GM06990 (cell line): ENCODE measurements around the gene ARHGEF6.
"Not testable (repeated sequence)": the region's sequence is repeated elsewhere in the genome, so short reads cannot be mapped to it uniquely, and the experiment has no call there.

Experiments
- DNase-seq: peaks from one replicate; pipeline ENCODE4 v3.0.0-alpha.2; 2011; ENCODE audit not compliant: insufficient read length; ENCODE audit errors: extremely low read depth
- H3K27me3 ChIP-seq: replicated peaks from 2 replicates; pipeline ENCODE4 v1.6.0; 2011; ENCODE audit warnings: low read length; ENCODE audit not compliant: control insufficient read depth, insufficient read depth
- H3K36me3 ChIP-seq: 2 replicates; pipeline ENCODE4 v1.5.1; 2011; ENCODE audit warnings: low read length; ENCODE audit not compliant: control insufficient read depth, insufficient read depth
- H3K4me3 ChIP-seq: replicated peaks from 2 replicates; pipeline ENCODE4 v1.5.1; 2011; ENCODE audit warnings: low read depth, mild to moderate bottlenecking, control low read depth, low read length
- TF ChIP-seq, protein P1 (sequence below): IDR thresholded peaks from 2 replicates; pipeline ENCODE4 v1.5.1; 2011; ENCODE audit warnings: low read length, control low read depth, mild to moderate bottlenecking, inconsistent platforms; ENCODE audit not compliant: insufficient read depth, poor library complexity, severe bottlenecking

The ARHGEF6 gene

GRCh38 chrX:136823175-136823574, 42.4 kb upstream of the ARHGEF6 start:
- Histone ChIP-seq H3K27me3 (no peaks in the 10 kb centered on the region), H3K4me3 (no peak overlapping the region), H3K36me3 (no peaks in the 10 kb centered on the region)
- TF ChIP-seq, protein P1, sequence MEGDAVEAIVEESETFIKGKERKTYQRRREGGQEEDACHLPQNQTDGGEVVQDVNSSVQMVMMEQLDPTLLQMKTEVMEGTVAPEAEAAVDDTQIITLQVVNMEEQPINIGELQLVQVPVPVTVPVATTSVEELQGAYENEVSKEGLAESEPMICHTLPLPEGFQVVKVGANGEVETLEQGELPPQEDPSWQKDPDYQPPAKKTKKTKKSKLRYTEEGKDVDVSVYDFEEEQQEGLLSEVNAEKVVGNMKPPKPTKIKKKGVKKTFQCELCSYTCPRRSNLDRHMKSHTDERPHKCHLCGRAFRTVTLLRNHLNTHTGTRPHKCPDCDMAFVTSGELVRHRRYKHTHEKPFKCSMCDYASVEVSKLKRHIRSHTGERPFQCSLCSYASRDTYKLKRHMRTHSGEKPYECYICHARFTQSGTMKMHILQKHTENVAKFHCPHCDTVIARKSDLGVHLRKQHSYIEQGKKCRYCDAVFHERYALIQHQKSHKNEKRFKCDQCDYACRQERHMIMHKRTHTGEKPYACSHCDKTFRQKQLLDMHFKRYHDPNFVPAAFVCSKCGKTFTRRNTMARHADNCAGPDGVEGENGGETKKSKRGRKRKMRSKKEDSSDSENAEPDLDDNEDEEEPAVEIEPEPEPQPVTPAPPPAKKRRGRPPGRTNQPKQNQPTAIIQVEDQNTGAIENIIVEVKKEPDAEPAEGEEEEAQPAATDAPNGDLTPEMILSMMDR = no peak
- DNase-seq = no peak

DNA sequence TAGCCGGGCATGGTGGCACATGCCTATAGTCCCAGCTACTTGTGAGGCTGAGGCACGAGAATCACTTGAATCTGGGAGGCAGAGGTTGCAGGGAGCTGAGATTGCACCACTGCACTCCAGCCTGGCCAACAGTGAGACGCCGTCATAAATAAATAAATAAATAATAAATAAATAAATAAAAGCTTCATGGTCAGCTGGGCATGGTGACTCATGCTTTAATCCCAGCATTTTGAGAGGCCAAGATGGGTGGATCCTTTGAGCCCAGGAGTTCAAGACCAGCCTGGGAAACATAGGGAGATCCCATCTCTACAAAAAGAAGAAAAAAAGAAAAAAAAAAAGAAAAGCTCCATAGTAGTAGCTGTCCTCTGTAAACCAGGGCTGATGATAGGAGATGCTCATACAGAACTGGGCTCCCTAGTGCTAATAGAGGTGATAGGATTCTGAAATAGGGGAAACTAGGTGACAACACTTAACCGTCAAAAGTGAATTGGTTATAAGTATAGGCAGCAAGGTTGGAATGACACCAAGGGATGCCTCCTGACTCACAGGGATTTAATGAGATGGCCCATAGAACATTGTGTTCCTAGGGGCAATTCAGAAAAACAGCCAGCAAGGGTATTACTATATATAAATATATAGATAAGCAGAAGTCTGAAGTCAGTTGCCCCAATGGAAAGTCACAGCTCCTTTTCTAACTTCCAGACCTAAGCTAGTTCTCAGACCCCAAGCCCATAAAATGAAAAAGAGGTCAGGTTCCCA, 41.8 kb upstream of the ARHGEF6 start:
- Histone ChIP-seq H3K36me3 (no peaks in the 10 kb centered on the region), H3K27me3 (no peaks in the 10 kb centered on the region), H3K4me3 (no peak overlapping the region)
- TF ChIP-seq, protein P1 = no peak
- no peak for DNase-seq

DNA sequence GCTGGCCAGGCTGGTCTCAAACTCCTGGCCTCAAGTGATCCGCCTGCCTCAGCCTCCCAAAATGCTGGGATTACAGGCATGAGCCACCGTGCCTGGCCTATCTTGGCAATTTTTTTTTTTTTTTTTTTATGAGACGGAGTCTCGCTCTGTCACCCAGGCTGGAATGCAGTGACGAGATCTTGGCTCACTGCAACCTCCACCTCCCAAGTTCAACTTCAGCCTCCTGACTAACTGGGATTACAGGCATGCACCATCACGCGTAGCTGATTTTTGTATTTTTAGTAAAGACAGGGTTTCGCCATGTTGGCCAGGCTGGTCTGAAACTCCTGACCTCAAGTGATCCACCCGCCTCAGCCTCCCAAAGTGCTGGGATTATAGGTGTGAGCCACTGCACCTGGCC, 39.0 kb upstream of the ARHGEF6 start:
- not testable (repeated sequence) for DNase-seq, H3K27me3 ChIP-seq, H3K4me3 ChIP-seq

DNA sequence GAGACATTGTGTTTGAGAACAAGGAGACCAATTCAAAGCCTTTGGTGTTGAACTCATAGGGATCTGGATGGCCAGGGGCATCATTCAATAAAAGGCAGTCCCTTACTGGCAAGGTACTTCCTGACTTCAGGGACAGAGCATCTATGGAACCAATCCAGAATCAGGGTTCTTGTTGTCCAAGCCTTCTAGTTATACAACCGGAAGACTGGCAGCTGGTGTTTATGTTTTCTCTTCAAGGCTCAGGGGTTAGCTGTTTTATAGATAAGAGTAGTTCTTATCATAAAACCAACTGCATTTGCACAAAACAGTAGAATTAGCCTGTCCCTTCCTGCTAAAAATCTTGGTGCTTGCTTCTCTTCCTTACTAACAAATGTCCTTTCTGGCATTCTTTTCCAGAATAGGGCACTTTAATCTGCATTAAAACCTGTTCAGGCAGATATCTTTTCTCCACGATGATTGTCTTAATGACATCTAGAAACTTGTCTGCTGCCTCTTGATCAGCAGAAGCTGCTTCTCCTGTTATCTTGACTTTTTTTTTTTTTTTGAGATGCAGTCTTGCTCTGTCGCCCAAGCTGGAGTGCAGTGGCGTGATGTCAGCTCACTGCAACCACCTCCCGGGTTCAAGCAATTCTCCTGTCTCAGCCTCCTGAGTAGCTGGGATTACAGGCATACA, 38.4 kb upstream of the ARHGEF6 start:
- TF ChIP-seq, protein P1 = no peak
- H3K27me3 ChIP-seq = no peaks in the 10 kb centered on the region
- no peak for DNase-seq
- no peak overlapping the region for H3K4me3 ChIP-seq
- H3K36me3 ChIP-seq = no peaks in the 10 kb centered on the region

More for the DNA sequence above, 39.0 kb upstream of the ARHGEF6 start:
- not testable (repeated sequence) for H3K36me3 ChIP-seq

- no peak overlapping the region for H3K4me3 ChIP-seq
- no peak for DNase-seq
- H3K36me3 ChIP-seq = no peaks in the 10 kb centered on the region
- TF ChIP-seq, protein P1 = no peak
- no peaks in the 10 kb centered on the region for H3K27me3 ChIP-seq
Measured at GRCh38 chrX:136816975-136817374, 36.2 kb upstream of the ARHGEF6 start.
